ENCODE results near the gene AXL.

GRCh38 chr19:41192574-41193429 lies 26.2 kb upstream of the AXL start, which contains the start of gene CYP2S1:
- no peak for TF ChIP-seq EZH2 (IDR thresholded peaks at IDR 0.05)
- TF ChIP-seq POLR2AphosphoS5 (IDR thresholded peaks at IDR 0.05; ENCODE audit: borderline replicate concordance, low read depth, low read length): no peak
- TF ChIP-seq FOXP2 (optimal IDR thresholded peaks at IDR 0.05; ENCODE audit: control extremely low read depth, extremely low read length, insufficient read depth): no peak
